Breast epithelium (tissue), 4 donors: Measurements from ENCODE around the gene CPEB4. TPM values are rescaled to one million over a fixed set of nuclear protein-coding genes. Genes with fewer than 3 reads are reported as not detected.

Experiments
- DNase-seq, 2 donors: peaks; one replicate each; pipeline ENCODE4 v3.0.0-alpha.2; 2019; ENCODE audit warnings: low spot score in 2 of 2
- H3K27ac ChIP-seq, 2 donors: fragments of 200-600 bp; sonication (generic) in 1 of 2; one replicate each; pipeline ENCODE4 v1.5.1; 2016 to 2019; ENCODE audit warnings: mild to moderate bottlenecking in 1 of 2
- H3K27me3 ChIP-seq, 2 donors: fragments of 200-600 bp; sonication (generic) in 1 of 2; one replicate each; pipeline versions ENCODE4 v1.5.1 to v1.6.0; 2017 to 2019; ENCODE audit warnings: control low read depth in 1 of 2, mild to moderate bottlenecking in 1 of 2
- H3K36me3 ChIP-seq: fragments of 200-600 bp; one replicate; pipeline ENCODE4 v1.5.1; 2019
- H3K4me1 ChIP-seq, 2 donors: fragments of 200-600 bp; sonication (generic); one replicate each; pipeline ENCODE4 v1.5.1; 2016 to 2019; ENCODE audit warnings: control low read depth in 1 of 2
- H3K4me3 ChIP-seq, 3 donors: fragments of 200-600 bp; sonication (generic); 1 replicate in 2 of 3; 2 replicates in 1 of 3; pipeline ENCODE4 v1.5.1; 2016 to 2019; ENCODE audit warnings: mild to moderate bottlenecking in 3 of 3, moderate library complexity in 2 of 3
- H3K9me3 ChIP-seq, 2 donors: fragments of 200-600 bp; sonication (generic) in 1 of 2; one replicate each; pipeline ENCODE4 v1.5.1; 2016 to 2019; ENCODE audit warnings: control low read depth in 1 of 2
- POLR2A ChIP-seq: fragments of 450-650 bp; IDR thresholded peaks from one replicate; pipeline ENCODE4 v1.6.1; 2016; ENCODE audit warnings: antibody characterized with exemption, mild to moderate bottlenecking, moderate library complexity
- POLR2AphosphoS5 ChIP-seq, 3 donors: sonication (generic); formaldehyde crosslinking; IDR thresholded peaks; one replicate each; pipeline ENCODE4 v1.6.1; 2017; ENCODE audit warnings: antibody characterized with exemption in 3 of 3
- intact Hi-C: fragments of 100-400 bp; cut with DNase I; formaldehyde crosslinking; loops from one replicate; pipeline ENCODE4 v1.15.1; 2023; ENCODE audit warnings: low total_unique reads
- total RNA-seq, 3 donors: library from RNA; depleted of rRNA; stranded (reverse); fragments of >200 nt; gene quantifications; one replicate each; pipeline ENCODE4 v1.1.0, GENCODE V29; 2016
- TF ChIP-seq, protein P1 (sequence below), 3 donors: fragments of 450-650 bp; IDR thresholded peaks; one replicate each; pipeline ENCODE4 v1.5.1; 2016 to 2017; ENCODE audit warnings: antibody characterized with exemption in 3 of 3, mild to moderate bottlenecking in 3 of 3, moderate library complexity in 3 of 3

Gene CPEB4
- total RNA-seq, 3 donors from 2014 or later = 36.4 to 71.7 (median 49.9) TPM

GRCh38 chr5:173855162-173855994, 32.8 kb upstream of the CPEB4 start:
- H3K9me3 ChIP-seq = no peaks in the 10 kb centered on the region
- DNase-seq = no peak
- no peak overlapping the region for H3K4me3 ChIP-seq
- no peak overlapping the region for H3K27ac ChIP-seq
- no peaks in the 10 kb centered on the region for H3K36me3 ChIP-seq
- intact Hi-C loops = loop anchor here (5.0 kb wide), 1 partner anchor 1087 kb away; no protein-coding TSS in a partner anchor
- no peaks in the 10 kb centered on the region for H3K27me3 ChIP-seq
- TF ChIP-seq POLR2AphosphoS5 (IDR thresholded peaks at IDR 0.05) (no peak), POLR2A (no peak)
- TF ChIP-seq, protein P1, sequence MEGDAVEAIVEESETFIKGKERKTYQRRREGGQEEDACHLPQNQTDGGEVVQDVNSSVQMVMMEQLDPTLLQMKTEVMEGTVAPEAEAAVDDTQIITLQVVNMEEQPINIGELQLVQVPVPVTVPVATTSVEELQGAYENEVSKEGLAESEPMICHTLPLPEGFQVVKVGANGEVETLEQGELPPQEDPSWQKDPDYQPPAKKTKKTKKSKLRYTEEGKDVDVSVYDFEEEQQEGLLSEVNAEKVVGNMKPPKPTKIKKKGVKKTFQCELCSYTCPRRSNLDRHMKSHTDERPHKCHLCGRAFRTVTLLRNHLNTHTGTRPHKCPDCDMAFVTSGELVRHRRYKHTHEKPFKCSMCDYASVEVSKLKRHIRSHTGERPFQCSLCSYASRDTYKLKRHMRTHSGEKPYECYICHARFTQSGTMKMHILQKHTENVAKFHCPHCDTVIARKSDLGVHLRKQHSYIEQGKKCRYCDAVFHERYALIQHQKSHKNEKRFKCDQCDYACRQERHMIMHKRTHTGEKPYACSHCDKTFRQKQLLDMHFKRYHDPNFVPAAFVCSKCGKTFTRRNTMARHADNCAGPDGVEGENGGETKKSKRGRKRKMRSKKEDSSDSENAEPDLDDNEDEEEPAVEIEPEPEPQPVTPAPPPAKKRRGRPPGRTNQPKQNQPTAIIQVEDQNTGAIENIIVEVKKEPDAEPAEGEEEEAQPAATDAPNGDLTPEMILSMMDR (IDR thresholded peaks at IDR 0.05) = no peak
- H3K4me1 ChIP-seq = no peaks in the 10 kb centered on the region

- Histone ChIP-seq H3K27me3 (no peaks in the 10 kb centered on the region), H3K36me3 (no peaks in the 10 kb centered on the region), H3K9me3 (no peaks in the 10 kb centered on the region), H3K4me3 (no peak overlapping the region), H3K27ac (no peak overlapping the region), H3K4me1 (no peaks in the 10 kb centered on the region)
- DNase-seq = no peak
- intact Hi-C loops = loop anchor here (5.0 kb wide), 1 partner anchor 1086 kb away; no protein-coding TSS in a partner anchor
- TF ChIP-seq, protein P1 (IDR thresholded peaks at IDR 0.05) = no peak
- TF ChIP-seq POLR2AphosphoS5 (IDR thresholded peaks at IDR 0.05) (no peak), POLR2A (no peak)
These were observed 32.0 kb upstream of the CPEB4 start for GRCh38 chr5:173855995-173856656.

DNA sequence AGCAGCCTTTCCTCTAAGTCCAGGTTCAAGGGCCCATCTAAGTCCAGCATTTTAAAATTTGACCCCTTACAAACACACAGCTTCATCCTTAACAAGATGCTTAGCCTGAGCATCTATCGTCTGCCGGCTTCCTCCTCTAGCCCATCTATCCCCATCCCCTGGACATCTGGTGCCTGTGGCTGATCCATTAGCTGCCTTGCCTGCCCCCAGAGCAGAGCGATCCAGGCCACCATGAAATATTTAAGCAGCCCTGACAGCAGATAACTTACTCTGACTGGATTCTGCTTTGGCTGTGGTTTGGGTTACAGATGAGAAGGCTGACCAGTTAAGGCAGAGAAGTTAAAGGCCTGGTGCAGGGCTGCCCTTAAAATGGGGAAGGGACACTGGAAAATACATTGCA, 30.9 kb upstream of the CPEB4 start:
- Histone ChIP-seq H3K9me3 (no peaks in the 10 kb centered on the region), H3K27ac (no peak overlapping the region), H3K4me1 (no peaks in the 10 kb centered on the region), H3K27me3 (no peaks in the 10 kb centered on the region), H3K36me3 (no peaks in the 10 kb centered on the region), H3K4me3 (no peak overlapping the region)
- TF ChIP-seq, protein P1 (IDR thresholded peaks at IDR 0.05) = no peak
- TF ChIP-seq POLR2AphosphoS5 (IDR thresholded peaks at IDR 0.05) (no peak), POLR2A (no peak)
- intact Hi-C loops = loop anchor here (5.0 kb wide), 1 partner anchor 1085 kb away; no protein-coding TSS in a partner anchor
- DNase-seq = no peak

DNA sequence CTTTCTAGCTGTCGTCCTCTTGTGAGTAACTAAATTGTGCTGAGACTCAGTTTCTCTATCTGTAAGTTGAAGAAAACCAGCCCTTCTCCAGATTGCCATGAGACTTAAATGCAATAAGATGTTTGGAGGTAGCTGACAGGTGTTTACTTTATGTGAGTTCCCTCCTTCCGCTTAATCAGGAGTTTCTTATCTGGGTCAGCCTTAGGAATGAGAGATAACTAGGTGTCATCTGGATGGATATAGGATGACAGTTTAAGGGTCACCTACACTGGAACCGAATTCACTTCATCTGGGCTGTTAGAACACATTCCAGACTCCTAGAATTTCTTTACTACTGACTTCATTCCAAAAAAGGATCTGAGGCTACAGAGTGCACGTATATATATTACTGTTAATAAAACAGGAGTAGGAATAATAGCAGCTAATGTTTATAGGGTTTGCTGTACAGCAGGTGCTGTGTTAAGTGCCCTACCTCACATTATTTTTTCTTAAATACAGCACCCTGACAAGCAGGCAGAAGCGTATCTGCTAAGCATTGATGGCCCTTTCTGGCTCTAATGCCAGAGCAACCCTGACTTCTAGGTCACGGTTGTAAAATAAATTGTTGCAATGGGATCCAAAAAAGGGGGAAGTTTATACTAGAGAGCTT, 30.0 kb upstream of the CPEB4 start:
- DNase-seq = no peak
- Histone ChIP-seq H3K4me1 (no peaks in the 10 kb centered on the region), H3K4me3 (no peak overlapping the region), H3K27me3 (no peaks in the 10 kb centered on the region), H3K27ac (no peak overlapping the region), H3K9me3 (no peaks in the 10 kb centered on the region), H3K36me3 (no peaks in the 10 kb centered on the region)
- intact Hi-C loops = loop anchor here (5.0 kb wide), 1 partner anchor 1084 kb away; no protein-coding TSS in a partner anchor
- no peak for TF ChIP-seq POLR2AphosphoS5 (IDR thresholded peaks at IDR 0.05)
- no peak for TF ChIP-seq POLR2A
- TF ChIP-seq, protein P1 (IDR thresholded peaks at IDR 0.05) = no peak
